Right atrium auricular region (tissue), 2 donors: Measurements from ENCODE around the gene CASKIN1. TPM values are rescaled to one million over a fixed set of nuclear protein-coding genes. Genes with fewer than 3 reads are reported as not detected.

Experiments
- DNase-seq: peaks from one replicate; pipeline ENCODE4 v3.0.0-alpha.2; 2019; ENCODE audit warnings: low spot score
- H3K27ac ChIP-seq, 2 donors: fragments of 200-600 bp; sonication (generic); 1 replicate in 1 of 2; 2 replicates in 1 of 2; pipeline ENCODE4 v1.5.1; 2016 to 2019
- H3K27me3 ChIP-seq, 2 donors: fragments of 200-600 bp; sonication (generic); one replicate each; pipeline versions ENCODE4 v1.5.1 to v1.6.0; 2017 to 2019
- H3K36me3 ChIP-seq: fragments of 200-600 bp; sonication (generic); one replicate; pipeline ENCODE4 v1.5.1; 2016
- H3K4me1 ChIP-seq, 2 donors: fragments of 200-600 bp; sonication (generic); one replicate each; pipeline versions ENCODE4 v1.5.1 to v1.6.0; 2017 to 2019
- H3K4me3 ChIP-seq, 2 donors: fragments of 200-600 bp; sonication (generic); 1 replicate in 1 of 2; 2 replicates in 1 of 2; pipeline ENCODE4 v1.5.1; 2017 to 2019; ENCODE audit warnings: mild to moderate bottlenecking in 1 of 2, moderate library complexity in 1 of 2
- H3K9me3 ChIP-seq, 2 donors: fragments of 200-600 bp; sonication (generic); one replicate each; pipeline ENCODE4 v1.5.1; 2019
- total RNA-seq, 2 donors: library from RNA; depleted of rRNA; stranded (reverse); fragments of >200 nt; gene quantifications; one replicate each; pipeline ENCODE4 v1.1.0, GENCODE V29; 2016
- TF ChIP-seq, protein P1 (sequence below), 2 donors: fragments of 200-600 bp; sonication (generic); IDR thresholded peaks; one replicate each; pipeline ENCODE4 v1.5.1; 2019; ENCODE audit warnings: antibody characterized with exemption in 2 of 2

The CASKIN1 gene
- total RNA-seq, 2 donors from 2014 or later = 3.5 to 4.3 TPM

DNA sequence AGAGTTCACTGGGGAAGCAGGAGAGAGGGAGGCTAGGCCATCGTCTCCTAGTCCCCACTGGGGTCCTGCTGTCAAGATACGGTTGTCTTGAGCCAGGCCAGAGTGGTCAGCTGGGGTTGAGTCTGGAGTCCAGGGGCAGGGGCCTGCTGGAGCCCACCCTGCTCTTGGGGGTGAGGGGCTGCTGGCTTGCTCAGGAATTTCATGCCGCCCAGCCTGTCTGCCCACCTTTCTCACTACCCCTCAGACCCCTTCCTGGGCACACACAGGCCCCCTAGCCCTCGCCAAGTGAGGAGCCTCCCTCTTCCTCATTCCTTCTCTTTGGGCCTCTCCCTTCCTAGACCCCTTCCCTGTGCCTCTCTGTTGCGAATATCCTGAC is 39.6 kb downstream of the CASKIN1 start:
- no peak for DNase-seq
- peak overlapping the region in 1 of 2 donors; percentile 76 for H3K27ac ChIP-seq
- H3K4me3 ChIP-seq = peak overlapping the region; percentile 62 to 78
- peaks cover 3% of the 10 kb centered on the region for H3K36me3 ChIP-seq
- peaks cover 3 to 85% of the 10 kb centered on the region in 2 donors for H3K4me1 ChIP-seq
- TF ChIP-seq, protein P1, sequence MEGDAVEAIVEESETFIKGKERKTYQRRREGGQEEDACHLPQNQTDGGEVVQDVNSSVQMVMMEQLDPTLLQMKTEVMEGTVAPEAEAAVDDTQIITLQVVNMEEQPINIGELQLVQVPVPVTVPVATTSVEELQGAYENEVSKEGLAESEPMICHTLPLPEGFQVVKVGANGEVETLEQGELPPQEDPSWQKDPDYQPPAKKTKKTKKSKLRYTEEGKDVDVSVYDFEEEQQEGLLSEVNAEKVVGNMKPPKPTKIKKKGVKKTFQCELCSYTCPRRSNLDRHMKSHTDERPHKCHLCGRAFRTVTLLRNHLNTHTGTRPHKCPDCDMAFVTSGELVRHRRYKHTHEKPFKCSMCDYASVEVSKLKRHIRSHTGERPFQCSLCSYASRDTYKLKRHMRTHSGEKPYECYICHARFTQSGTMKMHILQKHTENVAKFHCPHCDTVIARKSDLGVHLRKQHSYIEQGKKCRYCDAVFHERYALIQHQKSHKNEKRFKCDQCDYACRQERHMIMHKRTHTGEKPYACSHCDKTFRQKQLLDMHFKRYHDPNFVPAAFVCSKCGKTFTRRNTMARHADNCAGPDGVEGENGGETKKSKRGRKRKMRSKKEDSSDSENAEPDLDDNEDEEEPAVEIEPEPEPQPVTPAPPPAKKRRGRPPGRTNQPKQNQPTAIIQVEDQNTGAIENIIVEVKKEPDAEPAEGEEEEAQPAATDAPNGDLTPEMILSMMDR (IDR thresholded peaks at IDR 0.05) = no peak
- H3K27me3 ChIP-seq = no peaks in the 10 kb centered on the region
- H3K9me3 ChIP-seq = no peaks in the 10 kb centered on the region

DNA sequence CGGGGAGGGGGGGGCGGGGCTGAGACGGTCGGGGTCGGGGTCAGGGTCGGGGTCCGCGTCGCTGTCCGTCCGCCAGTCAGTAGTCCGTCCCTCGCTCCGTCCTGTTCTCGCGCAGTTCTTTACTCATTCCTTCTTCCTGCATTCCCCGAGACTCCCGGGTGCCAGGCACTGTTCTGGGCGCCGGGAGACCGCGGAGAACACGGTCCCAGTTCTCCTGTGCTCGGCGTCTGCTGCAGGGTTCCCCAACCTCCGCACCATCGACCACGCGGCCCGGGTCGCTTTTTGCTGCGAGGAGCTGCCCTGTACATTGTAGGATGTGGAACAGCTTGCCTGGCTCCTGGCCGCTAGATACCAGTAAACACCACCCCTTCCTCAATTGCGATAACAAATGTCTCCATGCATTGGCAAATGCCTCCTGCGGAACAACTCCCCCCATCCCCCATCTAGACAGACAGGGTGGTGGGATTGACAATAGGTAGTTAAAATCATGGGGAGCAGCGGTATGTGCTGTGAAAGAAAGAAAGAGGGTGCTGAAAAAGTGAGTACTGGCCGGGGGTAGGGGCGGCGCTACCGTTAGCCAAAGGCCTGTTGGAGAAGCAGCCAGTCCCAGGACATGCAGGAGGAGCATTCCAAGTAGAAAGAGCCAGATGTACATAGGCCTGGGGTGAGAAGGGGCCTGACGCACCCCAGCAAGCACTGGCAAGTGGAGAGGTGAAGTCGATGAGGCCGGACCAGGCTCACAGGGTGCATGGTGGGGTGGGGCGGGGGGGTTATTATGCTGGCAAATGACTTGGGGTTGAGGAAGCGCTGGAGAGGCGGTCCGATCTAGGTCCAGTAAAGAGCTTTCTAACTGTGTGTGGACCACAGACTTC is 40.2 kb downstream of the CASKIN1 start:
- peak overlapping the region; percentile 54 to 76 for H3K27ac ChIP-seq
- no peaks in the 10 kb centered on the region for H3K9me3 ChIP-seq
- peak overlapping the region; percentile 62 to 78 for H3K4me3 ChIP-seq
- TF ChIP-seq, protein P1 (IDR thresholded peaks at IDR 0.05) = no peak
- H3K36me3 ChIP-seq = peaks cover 9% of the 10 kb centered on the region
- H3K4me1 ChIP-seq = peaks cover 3 to 85% of the 10 kb centered on the region in 2 donors
- peak; percentile 62 for DNase-seq
- H3K27me3 ChIP-seq = no peaks in the 10 kb centered on the region

DNA sequence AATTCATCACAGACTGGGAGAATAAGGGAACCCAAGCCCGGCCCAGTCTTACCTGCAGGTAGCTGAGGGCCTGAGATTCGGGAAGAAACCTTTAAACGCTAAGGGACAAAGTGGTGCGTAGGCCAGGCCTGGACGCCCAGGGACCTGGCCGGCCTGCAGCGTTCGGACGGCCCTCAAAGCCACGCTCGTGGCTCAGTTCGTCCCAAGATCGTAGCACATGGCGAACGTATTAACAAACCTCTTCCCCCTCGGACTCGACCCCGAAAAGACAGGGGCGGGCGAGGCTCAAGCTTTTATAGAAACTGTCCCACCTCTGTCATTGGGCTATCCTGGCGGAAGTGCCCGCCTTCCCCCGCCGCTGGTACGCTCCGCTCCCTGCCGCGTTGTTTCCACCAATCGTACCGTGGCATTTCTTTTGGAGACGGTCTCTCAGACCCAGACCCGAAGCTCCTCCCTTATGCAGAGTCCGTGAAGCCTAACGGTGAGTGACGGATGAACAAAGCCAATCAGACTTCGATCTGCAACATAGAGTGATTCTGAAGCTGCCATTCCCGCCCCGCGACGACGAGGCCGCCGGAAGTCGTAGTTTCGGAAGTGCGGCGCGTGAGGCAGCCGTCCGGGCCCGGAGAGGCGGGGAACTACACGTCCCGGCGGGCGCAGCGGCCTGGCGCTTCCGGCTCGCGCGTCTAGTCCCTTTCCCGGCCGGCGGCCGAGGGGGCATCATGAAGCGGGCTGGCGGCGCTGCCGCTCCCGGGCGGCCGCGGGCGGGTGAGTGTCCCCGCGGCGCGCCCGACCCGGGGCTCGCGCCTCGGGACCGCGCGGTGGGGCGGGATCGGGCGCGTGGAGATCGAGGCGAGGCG is 41.1 kb downstream of the CASKIN1 start, which contains the start of gene TRAF7:
Gene TRAF7 (plus strand): TSS at position 692 of the 860 bp plus-strand sequence. CDS start 8,139 bp downstream, outside the sequence.
- Histone ChIP-seq H3K4me3 (peak within 1 kb of the TSS; percentile 80 to 84), H3K27me3 (no peaks in the 10 kb centered on the region), H3K4me1 (peaks cover 3 to 85% of the 10 kb centered on the region in 2 donors), H3K9me3 (no peaks in the 10 kb centered on the region), H3K27ac (peak within 1 kb of the TSS; percentile 66 to 82), H3K36me3 (peaks cover 10% of the 10 kb centered on the region)
- DNase-seq = peak; percentile 100
- TF ChIP-seq, protein P1 (IDR thresholded peaks at IDR 0.05) = no peak

DNA sequence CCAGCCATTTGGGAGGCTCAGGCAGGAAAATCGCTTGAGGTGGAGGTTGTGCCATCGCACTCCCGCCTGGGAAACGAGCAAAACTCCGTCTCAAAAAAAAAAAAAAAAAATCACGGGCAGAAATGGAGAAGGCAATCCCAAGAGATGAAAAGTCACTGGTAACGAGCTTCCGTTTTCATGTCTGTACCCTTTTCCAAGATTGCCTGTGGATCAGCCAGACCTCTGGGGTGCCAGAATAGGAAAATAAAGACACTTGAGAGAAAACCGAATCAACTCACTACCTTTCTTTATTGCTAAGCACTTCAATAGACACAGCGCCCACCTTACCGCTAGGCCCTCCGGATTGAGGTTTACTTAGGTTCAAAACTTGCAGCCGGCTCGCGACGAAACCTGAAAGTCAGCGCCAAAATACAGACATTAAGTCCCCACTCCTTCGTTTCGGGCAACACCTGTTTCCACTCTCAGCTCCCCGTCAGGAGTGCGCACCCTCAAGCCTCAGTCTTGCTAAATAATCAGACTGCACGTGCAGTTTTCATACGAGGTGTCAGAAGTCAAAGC is 41.8 kb downstream of the CASKIN1 start:
- TF ChIP-seq, protein P1 (IDR thresholded peaks at IDR 0.05) = no peak
- peaks cover 3 to 85% of the 10 kb centered on the region in 2 donors for H3K4me1 ChIP-seq
- peak overlapping the region; percentile 80 to 84 for H3K4me3 ChIP-seq
- H3K27me3 ChIP-seq = no peaks in the 10 kb centered on the region
- no peaks in the 10 kb centered on the region for H3K9me3 ChIP-seq
- peak overlapping the region; percentile 66 to 82 for H3K27ac ChIP-seq
- no peak for DNase-seq
- H3K36me3 ChIP-seq = peaks cover 10% of the 10 kb centered on the region

DNA sequence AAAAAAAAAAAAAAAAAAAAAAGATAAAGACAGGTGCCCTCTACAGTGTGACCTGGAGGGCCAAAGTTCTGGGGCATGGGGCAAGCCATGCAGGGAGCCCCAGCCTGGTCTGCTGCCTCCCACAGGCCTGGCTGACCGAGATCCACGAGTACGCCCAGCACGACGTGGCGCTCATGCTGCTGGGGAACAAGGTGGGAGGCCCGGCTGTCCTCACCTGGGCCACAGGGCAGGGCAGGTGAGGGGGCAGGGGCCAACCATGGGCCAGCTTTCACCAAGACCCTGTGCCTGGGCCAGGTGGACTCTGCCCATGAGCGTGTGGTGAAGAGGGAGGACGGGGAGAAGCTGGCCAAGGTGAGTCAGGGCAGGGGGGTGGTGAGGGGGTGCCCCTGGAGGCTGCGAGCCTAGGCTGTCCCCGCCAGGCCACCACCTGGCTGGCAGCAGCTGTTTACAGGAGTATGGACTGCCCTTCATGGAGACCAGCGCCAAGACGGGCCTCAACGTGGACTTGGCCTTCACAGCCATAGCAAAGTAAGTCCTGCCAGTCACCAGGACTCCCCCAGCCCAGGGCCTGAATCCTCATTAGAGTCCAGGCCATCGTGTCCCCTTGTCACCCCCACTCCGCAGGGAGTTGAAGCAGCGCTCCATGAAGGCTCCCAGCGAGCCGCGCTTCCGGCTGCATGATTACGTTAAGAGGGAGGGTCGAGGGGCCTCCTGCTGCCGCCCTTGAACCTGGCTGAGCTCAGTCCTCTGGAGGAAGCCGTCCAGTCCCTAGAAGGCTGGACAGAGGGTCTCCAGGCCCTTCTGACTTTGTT is 43.5 kb downstream of the CASKIN1 start:
- no peak for DNase-seq
- peak overlapping the region; percentile 67 to 82 for H3K27ac ChIP-seq
- H3K36me3 ChIP-seq = peaks cover 10% of the 10 kb centered on the region
- no peaks in the 10 kb centered on the region for H3K9me3 ChIP-seq
- H3K4me1 ChIP-seq = peaks cover 3 to 85% of the 10 kb centered on the region in 2 donors
- H3K4me3 ChIP-seq = peak overlapping the region; percentile 80 to 84
- TF ChIP-seq, protein P1 (IDR thresholded peaks at IDR 0.05) = no peak
- no peaks in the 10 kb centered on the region for H3K27me3 ChIP-seq
